Bronchial epithelial cell (primary cell): Measurements from ENCODE around the gene ACTN4. TPM values are rescaled to one million over a fixed set of nuclear protein-coding genes. Genes with fewer than 3 reads are reported as not detected.
A peak's percentile ranks its signal among the peaks of the same experiment; 100 is the strongest.

ENCODE experiments used
- DNase-seq: peaks from one replicate; pipeline ENCODE4 v3.0.0-alpha.2; 2010; ENCODE audit warnings: low read depth
- FAIRE-seq: peaks from 2 replicates; lab custom pipeline; 2011; peaks lifted over from hg19 to GRCh38; lab: Jason Lieb, UNC
- H3K27me3 ChIP-seq: 2 replicates; pipeline ENCODE4 v1.5.1; 2011; ENCODE audit warnings: low read length; ENCODE audit not compliant: control insufficient read depth, insufficient read depth
- H3K36me3 ChIP-seq: 2 replicates; pipeline ENCODE4 v1.5.1; 2011; ENCODE audit warnings: low read length; ENCODE audit not compliant: control insufficient read depth, insufficient read depth
- H3K4me3 ChIP-seq: 2 replicates; pipeline ENCODE4 v1.5.1; 2011; ENCODE audit warnings: mild to moderate bottlenecking, low read depth, low read length, control low read depth
- total RNA-seq: library from RNA; depleted of rRNA; stranded (reverse); fragments of >200 nt; gene quantifications from 2 replicates; pipeline ENCODE4 v1.2.1, GENCODE V29; 2014
- TF ChIP-seq, protein P1 (sequence below): IDR thresholded peaks from 2 replicates; pipeline ENCODE4 v1.5.1; 2011; ENCODE audit warnings: mild to moderate bottlenecking, moderate library complexity, low read length, control low read depth, inconsistent platforms; ENCODE audit not compliant: insufficient read depth, severe bottlenecking

The ACTN4 gene
- total RNA-seq, 1 donor from 2014 or later = 130 TPM

DNA sequence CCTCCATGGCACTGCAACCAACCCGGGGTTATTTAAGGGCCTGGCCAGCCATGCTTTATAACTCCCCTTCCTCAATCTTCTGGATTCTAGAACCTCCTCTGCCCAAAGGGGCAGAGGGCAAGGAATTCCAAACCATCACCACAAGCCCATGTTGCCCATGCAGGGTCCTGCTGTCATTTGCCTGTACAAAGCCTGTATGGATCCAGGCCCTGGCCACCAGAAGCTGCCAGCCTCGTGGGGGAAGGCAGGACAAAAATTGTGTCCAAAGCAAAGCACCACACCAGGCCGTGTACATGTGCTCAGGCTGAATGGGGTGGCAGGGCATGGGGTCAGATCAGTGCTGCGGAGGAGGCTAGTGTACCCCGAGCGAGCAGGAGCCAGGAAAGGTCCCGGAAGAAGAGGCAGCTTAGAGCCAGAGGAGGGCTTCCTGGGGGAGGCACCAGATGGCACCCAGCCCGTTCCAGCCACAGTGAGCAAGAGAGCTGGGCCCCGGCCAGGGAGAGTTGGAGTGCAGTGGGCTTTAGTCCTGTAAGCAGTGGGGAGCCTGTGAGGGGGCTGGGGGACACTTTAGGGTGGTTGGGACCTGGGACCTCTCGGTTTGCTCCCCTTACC is 61.1 kb downstream of the ACTN4 start:
- H3K27me3 ChIP-seq = no peaks in the 10 kb centered on the region
- DNase-seq (no peak), FAIRE-seq (no peak)
- H3K36me3 ChIP-seq = peaks cover 85% of the 10 kb centered on the region
- TF ChIP-seq, protein P1, sequence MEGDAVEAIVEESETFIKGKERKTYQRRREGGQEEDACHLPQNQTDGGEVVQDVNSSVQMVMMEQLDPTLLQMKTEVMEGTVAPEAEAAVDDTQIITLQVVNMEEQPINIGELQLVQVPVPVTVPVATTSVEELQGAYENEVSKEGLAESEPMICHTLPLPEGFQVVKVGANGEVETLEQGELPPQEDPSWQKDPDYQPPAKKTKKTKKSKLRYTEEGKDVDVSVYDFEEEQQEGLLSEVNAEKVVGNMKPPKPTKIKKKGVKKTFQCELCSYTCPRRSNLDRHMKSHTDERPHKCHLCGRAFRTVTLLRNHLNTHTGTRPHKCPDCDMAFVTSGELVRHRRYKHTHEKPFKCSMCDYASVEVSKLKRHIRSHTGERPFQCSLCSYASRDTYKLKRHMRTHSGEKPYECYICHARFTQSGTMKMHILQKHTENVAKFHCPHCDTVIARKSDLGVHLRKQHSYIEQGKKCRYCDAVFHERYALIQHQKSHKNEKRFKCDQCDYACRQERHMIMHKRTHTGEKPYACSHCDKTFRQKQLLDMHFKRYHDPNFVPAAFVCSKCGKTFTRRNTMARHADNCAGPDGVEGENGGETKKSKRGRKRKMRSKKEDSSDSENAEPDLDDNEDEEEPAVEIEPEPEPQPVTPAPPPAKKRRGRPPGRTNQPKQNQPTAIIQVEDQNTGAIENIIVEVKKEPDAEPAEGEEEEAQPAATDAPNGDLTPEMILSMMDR = no peak
- H3K4me3 ChIP-seq = no peak overlapping the region

DNA sequence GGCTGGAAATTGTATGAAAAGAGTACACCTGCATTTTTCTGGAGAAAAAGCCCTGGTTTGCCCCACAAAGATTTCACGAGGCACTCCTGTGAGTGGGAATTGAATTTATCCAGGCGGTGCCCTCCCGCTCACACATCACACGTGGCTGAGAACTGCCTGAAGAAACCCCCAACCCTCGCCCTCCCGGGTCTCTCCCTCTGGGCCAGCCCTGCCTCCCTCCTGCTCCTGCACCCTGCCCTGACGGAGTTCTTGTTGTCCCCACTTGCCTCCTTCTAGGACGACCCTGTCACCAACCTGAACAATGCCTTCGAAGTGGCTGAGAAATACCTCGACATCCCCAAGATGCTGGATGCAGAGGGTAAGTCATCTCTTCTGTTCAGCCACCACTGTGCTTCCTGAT is 61.7 kb downstream of the ACTN4 start:
- DNase-seq (no peak), FAIRE-seq (no peak)
- no peak overlapping the region for H3K4me3 ChIP-seq
- TF ChIP-seq, protein P1 = no peak
- H3K36me3 ChIP-seq = peaks cover 84% of the 10 kb centered on the region
- no peaks in the 10 kb centered on the region for H3K27me3 ChIP-seq

DNA sequence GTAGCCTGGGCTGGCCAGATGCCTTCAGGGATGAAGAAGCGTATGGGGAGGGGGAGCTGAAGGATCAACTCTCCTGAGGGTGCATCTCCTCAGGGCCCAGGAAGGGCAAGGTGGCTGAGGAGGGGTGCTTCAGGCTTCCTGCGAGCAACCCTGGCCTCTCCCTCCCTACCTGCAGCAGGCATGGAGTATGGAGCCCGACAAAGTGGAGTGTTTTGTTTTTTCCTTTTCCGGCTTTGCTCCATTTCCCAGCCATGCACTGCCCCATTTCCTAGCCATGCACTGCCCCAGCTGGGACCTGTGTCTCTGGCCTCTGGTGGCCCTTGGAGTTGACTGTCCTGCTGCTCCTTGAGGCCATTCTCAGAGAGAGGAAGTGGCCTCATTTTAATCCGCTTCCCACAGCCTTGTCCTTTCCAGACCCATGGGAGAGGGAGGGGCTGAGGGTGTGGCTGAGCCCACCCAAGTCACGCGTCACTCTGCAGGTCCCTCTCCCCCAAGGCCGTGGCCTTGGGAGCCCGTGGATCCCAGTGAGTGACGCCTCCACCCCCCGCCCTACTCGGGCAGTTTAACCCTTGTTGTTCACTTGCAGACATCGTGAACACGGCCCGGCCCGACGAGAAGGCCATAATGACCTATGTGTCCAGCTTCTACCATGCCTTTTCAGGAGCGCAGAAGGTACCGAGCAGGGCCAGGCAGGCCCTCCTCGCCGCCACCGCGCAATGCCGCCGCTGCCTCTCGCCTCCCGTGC is 62.4 kb downstream of the ACTN4 start:
- TF ChIP-seq, protein P1 = no peak
- DNase-seq (no peak), FAIRE-seq (peak; percentile 28)
- no peaks in the 10 kb centered on the region for H3K27me3 ChIP-seq
- H3K4me3 ChIP-seq = no peak overlapping the region
- H3K36me3 ChIP-seq = peaks cover 84% of the 10 kb centered on the region

DNA sequence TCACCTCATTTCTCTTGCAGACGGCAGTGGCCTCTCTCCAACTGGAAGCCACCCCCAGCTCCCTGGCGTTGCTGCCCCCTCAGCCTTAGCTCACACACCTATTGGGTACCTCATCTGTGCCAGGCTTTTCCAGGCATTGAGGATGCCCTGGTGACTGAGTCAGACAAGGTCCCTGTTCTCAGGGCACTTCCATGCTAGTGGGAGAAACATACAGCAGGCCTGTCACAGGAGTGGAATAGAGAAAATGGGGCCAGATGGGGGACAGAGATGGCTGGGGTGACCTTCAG is 62.9 kb downstream of the ACTN4 start:
- Histone ChIP-seq H3K4me3 (no peak overlapping the region), H3K36me3 (peaks cover 80% of the 10 kb centered on the region), H3K27me3 (no peaks in the 10 kb centered on the region)
- FAIRE-seq (no peak), DNase-seq (no peak)
- TF ChIP-seq, protein P1 = no peak

DNA sequence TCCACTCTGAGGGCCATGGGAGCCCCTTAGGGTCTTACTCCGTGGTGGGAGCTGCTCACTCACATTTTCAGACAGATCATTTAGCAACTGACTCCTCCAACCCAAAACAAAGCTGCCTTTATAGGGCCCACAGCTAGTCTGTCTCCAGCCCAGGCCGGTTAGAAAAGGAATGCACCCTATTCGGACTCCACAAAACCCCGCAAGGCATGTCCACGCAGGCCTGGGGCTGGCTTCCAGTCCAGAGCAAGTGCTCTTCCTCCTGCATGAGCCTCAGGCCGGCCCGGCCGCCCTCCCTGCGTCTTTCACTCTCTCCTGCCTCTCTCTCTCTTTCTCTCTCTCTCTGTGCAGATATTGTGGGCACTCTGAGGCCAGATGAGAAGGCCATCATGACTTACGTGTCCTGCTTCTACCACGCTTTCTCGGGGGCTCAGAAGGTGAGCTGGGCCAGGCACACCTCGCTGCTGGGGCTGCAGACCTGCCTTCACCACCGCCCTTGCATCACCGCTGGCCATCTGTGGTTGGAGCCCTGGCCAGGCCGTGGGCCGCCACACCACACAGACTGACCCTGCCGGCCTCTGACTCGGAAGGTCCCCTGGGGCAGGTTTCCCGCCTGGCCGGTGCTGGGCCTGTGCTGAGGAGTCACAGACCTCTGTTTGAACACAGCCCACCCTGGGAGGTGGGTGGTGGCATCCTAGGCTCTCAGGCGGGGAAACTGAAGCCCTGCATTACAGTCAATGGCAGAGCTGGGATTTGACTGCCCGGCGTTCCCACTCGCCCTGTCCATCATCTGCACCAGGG is 63.7 kb downstream of the ACTN4 start:
- no peaks in the 10 kb centered on the region for H3K27me3 ChIP-seq
- H3K36me3 ChIP-seq = peaks cover 74% of the 10 kb centered on the region
- no peak for FAIRE-seq
- peak; percentile 54 for DNase-seq
- no peak overlapping the region for H3K4me3 ChIP-seq
- TF ChIP-seq, protein P1 = no peak
